Heart left ventricle (tissue), 16 donors: ENCODE measurements around the gene LMOD3. TPM values are rescaled to one million over a fixed set of nuclear protein-coding genes. Genes with fewer than 3 reads are reported as not detected.

ENCODE experiments used
- ATAC-seq, 4 donors: fragments of 200-7000 bp; cut with Tn5 transposase; one replicate each; pipeline ENCODE4 v1.9.1; 2020 to 2022; ENCODE audit warnings: moderate library complexity in 4 of 4, mild to moderate bottlenecking in 3 of 4, moderate number of reproducible peaks in 1 of 4
- DNase-seq, 5 donors: peaks; one replicate each; pipeline ENCODE4 v3.0.0-alpha.2; 2020
- H3K27ac ChIP-seq, 12 donors: fragments of 200-600 bp; sonication (generic) in 4 of 12; one replicate each; pipeline versions ENCODE4 v1.5.0 to v1.8.0; 2016 to 2022; ENCODE audit warnings: mild to moderate bottlenecking in 2 of 12
- H3K27me3 ChIP-seq, 9 donors: fragments of 200-600 bp; sonication (generic) in 2 of 9; one replicate each; pipeline versions ENCODE4 v1.5.1 to v1.8.0; 2016 to 2022; ENCODE audit warnings: mild to moderate bottlenecking in 3 of 9
- H3K36me3 ChIP-seq, 9 donors: fragments of 200-600 bp; sonication (generic) in 2 of 9; one replicate each; pipeline versions ENCODE4 v1.5.0 to v1.8.0; 2018 to 2022; ENCODE audit warnings: mild to moderate bottlenecking in 2 of 9
- H3K4me1 ChIP-seq, 12 donors: fragments of 200-600 bp; sonication (generic) in 4 of 12; one replicate each; pipeline versions ENCODE4 v1.5.0 to v1.8.0; 2016 to 2022; ENCODE audit warnings: mild to moderate bottlenecking in 3 of 12
- H3K4me3 ChIP-seq, 12 donors: fragments of 200-600 bp; sonication (generic) in 4 of 12; one replicate each; pipeline versions ENCODE4 v1.5.0 to v1.8.0; 2017 to 2022; ENCODE audit warnings: mild to moderate bottlenecking in 9 of 12, moderate library complexity in 4 of 12
- H3K9me3 ChIP-seq, 12 donors: fragments of 200-600 bp; sonication (generic) in 4 of 12; one replicate each; pipeline versions ENCODE4 v1.5.0 to v1.8.0; 2016 to 2022; ENCODE audit warnings: mild to moderate bottlenecking in 1 of 12
- POLR2A ChIP-seq, 2 donors: fragments of 450-650 bp; IDR thresholded peaks; one replicate each; pipeline ENCODE4 v1.6.1; 2017; ENCODE audit warnings: antibody characterized with exemption in 2 of 2, mild to moderate bottlenecking in 2 of 2, moderate library complexity in 2 of 2
- WGBS, 4 donors: extraction: QIAGEN DNeasy Blood & Tissue Kit in 2 of 4; methylation state at CpG; one replicate each; pipeline versions ENCODE4 v1.1.5 to v1.1.7; 2013 to 2018; 5-methylcytosine and 5-hydroxymethylcytosine counted together
- intact Hi-C, 10 donors: fragments of 100-400 bp; cut with DNase I; formaldehyde crosslinking; loops; one replicate each; pipeline versions ENCODE4 v1.11.1 to v1.14.2; 2022
- polyA plus RNA-seq, 2 donors: library from polyadenylated mRNA; stranded (reverse); fragments of 200-250 nt; gene quantifications; one replicate each; pipeline ENCODE4 v1.2.3, GENCODE V29; 2013
- total RNA-seq, 9 donors: library from RNA; depleted of rRNA in 2 of 9; stranded (reverse); fragments of >200 nt in 2 of 9; fragmentation: NEBNext Ultra II Directional in 3 of 9; extraction: Animal tissue kit (Norgen Biotek cat#: 25700) in 3 of 9; gene quantifications; one replicate each; pipeline versions ENCODE4 v1.1.0 to v1.2.4, GENCODE V29; 2016 to 2023
- TF ChIP-seq, protein P1 (sequence below), 12 donors: fragments of 200-600 bp; sonication (generic) in 4 of 12; IDR thresholded peaks; one replicate each; pipeline versions ENCODE4 v1.5.0 to v1.8.0; 2018 to 2022; ENCODE audit warnings: antibody characterized with exemption in 12 of 12, mild to moderate bottlenecking in 5 of 12
- donor health status: ischemic (EF 13 %, LVEDD 7.1; RV severe dilation, severe dysfunction).
- donor health status: healthy with polysubstance abuse.
- donor health status: DM: no; HTN: yes; CAD: no.
- donor health status: DM: no; HTN: no; CAD: no.
- donor health status: ischemic (EF 25% LVEDD 6.9; RV normal size, moderate dysfunction).
- donor health status: ischemic (EF 25% LVEDD 5.7; RV mildly dilated, moderate dysfunction).
- donor health status: healthy.
- donor health status: DM: yes; HTN: yes; CAD: no.
- donor health status: ischemic (EF 35%, LVEDD 5.7; RV mildly dilated, moderate dysfunction).
- donor health status: nonischemic (EF 11% LVEDD 7.7; RV severe dilation, severe dysfunction).
- donor health status: DM: yes; HTN: yes; CAD: no.
- donor health status: PGD.
- donor health status: ischemic (EF 29% LVEDD 5.4; RV normal size, mild dysfunction).
- donor health status: nonischemic (EF 23%, LVEDD 6.1; RV moderate dilation, normal function).

Gene LMOD3
- total and polyA plus RNA-seq, 11 donors: 38.6 to 233 (median 128) TPM

DNA sequence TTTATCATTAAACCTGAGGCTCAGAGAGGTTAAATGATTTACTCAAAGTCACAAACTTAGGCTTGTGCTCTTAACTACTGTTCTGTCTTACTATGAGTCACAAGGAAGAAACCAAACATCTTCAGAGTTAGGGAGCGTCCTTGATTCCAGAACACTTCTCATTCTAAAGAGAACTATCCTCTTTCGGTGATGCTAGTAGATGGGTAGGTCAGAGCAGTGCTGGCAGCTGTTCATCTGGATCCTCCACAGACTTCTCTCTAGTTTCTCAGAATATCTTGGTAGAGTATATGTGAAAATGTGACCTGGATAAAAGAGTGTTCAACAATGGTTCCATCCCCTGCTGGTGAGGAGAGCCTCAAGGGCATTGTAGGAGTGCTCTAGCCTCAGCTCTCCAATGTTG, 34.3 kb downstream of the LMOD3 start:
- ATAC-seq (no peak), DNase-seq (no peak)
- TF ChIP-seq, protein P1, sequence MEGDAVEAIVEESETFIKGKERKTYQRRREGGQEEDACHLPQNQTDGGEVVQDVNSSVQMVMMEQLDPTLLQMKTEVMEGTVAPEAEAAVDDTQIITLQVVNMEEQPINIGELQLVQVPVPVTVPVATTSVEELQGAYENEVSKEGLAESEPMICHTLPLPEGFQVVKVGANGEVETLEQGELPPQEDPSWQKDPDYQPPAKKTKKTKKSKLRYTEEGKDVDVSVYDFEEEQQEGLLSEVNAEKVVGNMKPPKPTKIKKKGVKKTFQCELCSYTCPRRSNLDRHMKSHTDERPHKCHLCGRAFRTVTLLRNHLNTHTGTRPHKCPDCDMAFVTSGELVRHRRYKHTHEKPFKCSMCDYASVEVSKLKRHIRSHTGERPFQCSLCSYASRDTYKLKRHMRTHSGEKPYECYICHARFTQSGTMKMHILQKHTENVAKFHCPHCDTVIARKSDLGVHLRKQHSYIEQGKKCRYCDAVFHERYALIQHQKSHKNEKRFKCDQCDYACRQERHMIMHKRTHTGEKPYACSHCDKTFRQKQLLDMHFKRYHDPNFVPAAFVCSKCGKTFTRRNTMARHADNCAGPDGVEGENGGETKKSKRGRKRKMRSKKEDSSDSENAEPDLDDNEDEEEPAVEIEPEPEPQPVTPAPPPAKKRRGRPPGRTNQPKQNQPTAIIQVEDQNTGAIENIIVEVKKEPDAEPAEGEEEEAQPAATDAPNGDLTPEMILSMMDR (IDR thresholded peaks at IDR 0.05): no peak
- intact Hi-C loops: loop anchor here in 1 of 10 donors (5.0 kb wide), 1 partner anchor 34 kb away; the partner anchor contains the start of gene LMOD3
- peak overlapping the region in 11 of 12 donors; percentile 91 to 99 (median 95) for H3K27ac ChIP-seq
- peaks cover 18 to 89% (median 81%) of the 10 kb centered on the region in 12 donors for H3K4me1 ChIP-seq
- H3K27me3 ChIP-seq: no peaks in the 10 kb centered on the region
- peak overlapping the region in 9 of 12 donors; percentile 83 to 97 (median 90) for H3K4me3 ChIP-seq
- no peaks in the 10 kb centered on the region for H3K9me3 ChIP-seq
- 41 to 52% (median 48%) methylated on average over 2 of the region's 2 CpGs for WGBS, 4 donors
- H3K36me3 ChIP-seq: peaks cover 0 to 37% (median 3%) of the 10 kb centered on the region in 9 donors

DNA sequence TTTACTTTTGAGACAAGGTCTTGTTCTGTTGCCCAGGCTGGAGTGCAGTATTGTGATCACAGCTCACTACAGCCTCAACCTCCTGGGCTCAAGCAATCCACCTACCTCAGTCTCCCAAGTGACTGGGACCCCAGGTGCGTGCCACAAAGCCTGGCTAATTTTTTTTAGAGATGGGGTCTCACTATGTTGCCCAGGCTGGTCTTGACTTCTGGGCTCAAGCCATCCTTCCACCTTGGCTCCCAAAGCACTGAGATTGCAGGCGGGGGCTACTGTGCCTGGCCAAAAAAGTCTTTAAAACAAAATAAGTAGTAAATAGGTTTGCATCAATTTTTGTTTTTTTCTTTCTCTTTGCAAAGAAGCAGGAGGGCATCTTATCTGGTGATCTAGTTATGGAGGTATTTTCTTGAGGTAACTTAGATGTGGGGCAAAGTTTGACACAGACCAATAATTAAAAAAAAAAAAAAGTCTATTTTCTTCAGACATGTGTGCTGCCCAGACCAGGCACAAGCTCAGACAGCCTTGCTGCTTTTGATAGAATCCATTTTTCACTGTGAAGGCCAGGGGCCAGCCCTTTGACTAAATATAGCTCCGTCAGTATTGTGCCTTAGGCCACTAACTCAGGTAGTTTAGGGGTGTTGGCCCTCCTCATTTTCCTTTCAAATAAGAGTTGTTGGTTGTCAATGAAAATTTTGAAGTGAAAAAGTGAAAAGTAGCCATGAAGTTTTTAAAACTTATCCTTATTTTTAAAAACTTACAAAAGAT, 35.2 kb downstream of the LMOD3 start:
- DNase-seq: no peak
- peak in 2 of 4 donors; percentile 20 to 24 for ATAC-seq
- Histone ChIP-seq H3K9me3 (no peaks in the 10 kb centered on the region), H3K36me3 (peaks cover 0 to 32% (median 3%) of the 10 kb centered on the region in 9 donors), H3K27me3 (no peaks in the 10 kb centered on the region), H3K27ac (peak overlapping the region; percentile 87 to 99 (median 94)), H3K4me3 (peak overlapping the region in 11 of 12 donors; percentile 58 to 97 (median 90)), H3K4me1 (peaks cover 16 to 89% (median 81%) of the 10 kb centered on the region in 12 donors)
- TF ChIP-seq POLR2A (IDR thresholded peaks at IDR 0.05): no peak
- intact Hi-C loops: loop anchor here in 2 of 10 donors (2.0 to 5.0 kb wide), 2 partner anchors 32 to 35 kb away; partner anchors contain the start of gene LMOD3 (in 1 of the 2)
- 70 to 79% (median 77%) methylated on average over 3 of the region's 3 CpGs for WGBS, 4 donors

DNA sequence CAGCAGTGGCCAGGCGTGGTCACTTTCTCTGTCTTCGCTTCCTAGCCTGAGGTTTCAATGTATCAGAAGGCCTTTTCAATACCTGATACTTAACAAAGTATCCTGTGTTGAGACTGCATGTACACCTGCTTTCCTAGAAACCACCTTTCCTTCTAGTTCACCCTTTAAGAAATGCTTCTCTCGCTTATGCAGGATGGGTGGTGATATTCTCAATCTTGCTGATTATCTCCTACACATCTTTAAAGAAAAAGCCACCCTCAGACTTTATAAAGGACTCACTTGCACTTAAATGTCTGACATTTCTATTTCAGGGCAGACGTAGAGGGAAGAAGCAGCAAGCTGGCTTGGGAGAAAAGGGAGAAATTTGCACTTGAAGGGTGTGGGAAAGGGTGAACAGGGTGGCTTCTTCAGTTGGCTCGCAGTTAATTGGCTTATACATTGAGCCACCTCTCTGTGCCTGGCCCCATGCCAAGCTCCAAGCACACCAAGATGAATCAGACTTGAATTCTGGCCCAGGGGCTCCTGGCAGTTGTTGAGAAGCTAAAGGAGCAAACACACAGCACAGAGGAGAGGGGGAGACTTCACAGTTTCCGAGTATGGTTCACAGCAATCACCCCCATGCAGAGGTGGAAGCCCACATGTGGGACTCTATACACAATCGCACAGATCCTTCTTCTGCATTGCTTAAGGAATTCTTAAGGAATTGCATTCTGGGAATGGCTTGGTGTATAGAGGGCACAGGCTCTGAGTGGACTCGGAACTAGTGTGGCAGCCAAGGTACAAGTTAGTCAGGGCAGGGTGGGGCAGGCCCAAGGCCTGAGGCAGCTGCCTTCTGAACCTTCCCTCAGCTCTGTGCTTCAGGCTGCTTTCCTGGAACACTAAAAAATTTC, 36.3 kb downstream of the LMOD3 start:
- H3K4me1 ChIP-seq: peaks cover 14 to 87% (median 72%) of the 10 kb centered on the region in 12 donors
- H3K27me3 ChIP-seq: no peaks in the 10 kb centered on the region
- intact Hi-C loops: loop anchor here in 3 of 10 donors (2.0 to 5.0 kb wide), 3 partner anchors 31 to 36 kb away; partner anchors contain the start of gene LMOD3 (in 1 of the 3)
- WGBS, 4 donors: 2 to 5% (median 4%) methylated on average over 8 of the region's 8 CpGs
- H3K4me3 ChIP-seq: peak overlapping the region; percentile 58 to 97 (median 90)
- peak overlapping the region; percentile 87 to 99 (median 94) for H3K27ac ChIP-seq
- peak; percentile 70 to 80 (median 74) for ATAC-seq
- no peaks in the 10 kb centered on the region for H3K9me3 ChIP-seq
- peak; percentile 84 to 94 (median 91) for DNase-seq
- H3K36me3 ChIP-seq: peaks cover 0 to 30% (median 3%) of the 10 kb centered on the region in 9 donors
- TF ChIP-seq, protein P1 (IDR thresholded peaks at IDR 0.05): no peak
- TF ChIP-seq POLR2A (IDR thresholded peaks at IDR 0.05): peak in 1 of 2 donors; percentile 19

DNA sequence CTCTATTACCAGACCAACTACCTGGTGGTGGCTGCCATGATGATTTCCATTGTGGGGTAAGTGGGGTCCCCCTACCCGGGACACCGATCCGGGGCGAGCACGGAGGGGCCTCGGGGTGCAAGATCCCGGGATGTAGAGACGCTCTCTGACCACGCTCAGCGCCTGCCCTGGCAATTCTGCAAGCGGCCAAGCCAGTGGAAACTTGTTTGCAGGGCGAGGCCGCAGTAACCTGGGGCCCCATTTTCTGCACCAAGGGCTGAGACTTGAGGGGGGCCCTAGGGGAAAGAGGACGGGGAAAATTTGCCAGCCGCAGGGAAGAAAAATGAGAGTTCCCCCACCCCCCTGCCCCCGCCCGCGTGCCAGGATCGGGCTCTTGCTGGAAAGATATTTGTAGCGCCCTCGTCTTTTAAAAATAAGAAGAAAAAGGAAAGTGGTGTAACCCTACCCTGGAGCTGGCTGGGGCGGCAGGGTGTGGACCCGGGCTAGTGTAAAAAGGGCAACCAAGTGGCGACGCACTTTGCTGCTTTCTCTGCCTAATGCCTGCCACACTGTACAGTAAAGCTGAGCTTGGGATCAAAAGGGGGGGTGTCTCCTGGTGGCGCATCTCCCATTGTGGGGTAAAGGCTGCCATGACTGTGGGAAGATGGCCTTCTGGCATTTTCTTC, 37.1 kb downstream of the LMOD3 start:
- ATAC-seq (peak; percentile 23 to 38 (median 24)), DNase-seq (peak in 4 of 5 donors; percentile 33 to 69 (median 42))
- Histone ChIP-seq H3K4me1 (peaks cover 14 to 87% (median 70%) of the 10 kb centered on the region in 12 donors), H3K9me3 (no peaks in the 10 kb centered on the region), H3K4me3 (peak overlapping the region; percentile 58 to 97 (median 90)), H3K27me3 (no peaks in the 10 kb centered on the region), H3K27ac (peak overlapping the region; percentile 87 to 99 (median 94)), H3K36me3 (peaks cover 0 to 24% (median 0%) of the 10 kb centered on the region in 9 donors)
- intact Hi-C loops: loop anchor here in 2 of 10 donors (2.0 to 5.0 kb wide), 2 partner anchors 32 to 37 kb away; partner anchors contain the start of gene LMOD3 (in 1 of the 2)
- TF ChIP-seq, protein P1 (IDR thresholded peaks at IDR 0.05): no peak
- TF ChIP-seq POLR2A (IDR thresholded peaks at IDR 0.05): no peak
- WGBS, 4 donors: 0 to 1% (median 0%) methylated on average over 24 to 26 of the region's 26 CpGs
